ENCODE results near the gene KLHL20. TPM values are rescaled to one million over a fixed set of nuclear protein-coding genes. Genes with fewer than 3 reads are reported as not detected.

The KLHL20 gene
- total and polyA plus RNA-seq, 2 of the 13 experiments (the other 11 are each of a cell fraction or from before 2014, with no cell fraction given) = 7.4 to 14.3 TPM

GRCh38 chr1:173714759-173715537 is at the start of gene KLHL20 (continued):
- TF ChIP-seq ATM (IDR thresholded peaks at IDR 0.05; ENCODE audit: borderline replicate concordance) (no peak), IKZF1 (IDR thresholded peaks at IDR 0.05) (no peak), MYPOP (CRISPR knock-in tag; IDR thresholded peaks at IDR 0.05) (peak; percentile 96), PBX3 (CRISPR knock-in tag; IDR thresholded peaks at IDR 0.05; ENCODE audit: borderline replicate concordance) (no peak), ZEB1 (IDR thresholded peaks at IDR 0.05; ENCODE audit: insufficient replicate concordance, low read depth) (peak; percentile 97), STAT5B (CRISPR knock-in tag; IDR thresholded peaks at IDR 0.05) (no peak), ZKSCAN1 (IDR thresholded peaks at IDR 0.05; ENCODE audit: low read length) (no peak), NKX3-1 (CRISPR knock-in tag; IDR thresholded peaks at IDR 0.05) (no peak), ATF7 (IDR thresholded peaks at IDR 0.05) (no peak), ATF7 (CRISPR knock-in tag; IDR thresholded peaks at IDR 0.05) (no peak), ZNF629 (CRISPR knock-in tag; conservative IDR thresholded peaks at IDR 0.05) (no peak), SRSF1 (optimal IDR thresholded peaks at IDR 0.05; ENCODE audit: low read depth, low read length) (peak; percentile 55), KDM5B (CRISPR knock-in tag; IDR thresholded peaks at IDR 0.05; ENCODE audit: borderline replicate concordance) (peak; percentile 90; the same call in 1 of the 2 replicates), PAF1 (CRISPR knock-in tag; IDR thresholded peaks at IDR 0.05) (no peak), NCOR1 (IDR thresholded peaks at IDR 0.05; ENCODE audit: borderline replicate concordance, low read length) (no peak), ZNF33B (CRISPR knock-in tag; IDR thresholded peaks at IDR 0.05) (no peak; the same call in none of the 2 replicates), KLF16 (CRISPR knock-in tag; IDR thresholded peaks at IDR 0.05) (peak in 1 of 2 experiments; percentile 94; a peak in 2 of 4 replicates), CBX1 (IDR thresholded peaks at IDR 0.05; ENCODE audit: low read depth) (peak; percentile 93), KDM4B (CRISPR knock-in tag; IDR thresholded peaks at IDR 0.05) (0 out of 2 replicates have a peak, but pooled peaks have one; percentile 32), SAP130 (CRISPR knock-in tag; IDR thresholded peaks at IDR 0.05; ENCODE audit: low read depth) (peak; percentile 89), ZKSCAN8 (CRISPR knock-in tag; IDR thresholded peaks at IDR 0.05; ENCODE audit: borderline replicate concordance) (peak; percentile 27; the same call in 1 of the 2 replicates)
- TF ChIP-seq, protein P1, sequence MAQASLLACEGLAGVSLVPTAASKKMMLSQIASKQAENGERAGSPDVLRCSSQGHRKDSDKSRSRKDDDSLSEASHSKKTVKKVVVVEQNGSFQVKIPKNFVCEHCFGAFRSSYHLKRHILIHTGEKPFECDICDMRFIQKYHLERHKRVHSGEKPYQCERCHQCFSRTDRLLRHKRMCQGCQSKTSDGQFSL (CRISPR knock-in tag; IDR thresholded peaks at IDR 0.05) = no peak
- TF ChIP-seq, protein P2, sequence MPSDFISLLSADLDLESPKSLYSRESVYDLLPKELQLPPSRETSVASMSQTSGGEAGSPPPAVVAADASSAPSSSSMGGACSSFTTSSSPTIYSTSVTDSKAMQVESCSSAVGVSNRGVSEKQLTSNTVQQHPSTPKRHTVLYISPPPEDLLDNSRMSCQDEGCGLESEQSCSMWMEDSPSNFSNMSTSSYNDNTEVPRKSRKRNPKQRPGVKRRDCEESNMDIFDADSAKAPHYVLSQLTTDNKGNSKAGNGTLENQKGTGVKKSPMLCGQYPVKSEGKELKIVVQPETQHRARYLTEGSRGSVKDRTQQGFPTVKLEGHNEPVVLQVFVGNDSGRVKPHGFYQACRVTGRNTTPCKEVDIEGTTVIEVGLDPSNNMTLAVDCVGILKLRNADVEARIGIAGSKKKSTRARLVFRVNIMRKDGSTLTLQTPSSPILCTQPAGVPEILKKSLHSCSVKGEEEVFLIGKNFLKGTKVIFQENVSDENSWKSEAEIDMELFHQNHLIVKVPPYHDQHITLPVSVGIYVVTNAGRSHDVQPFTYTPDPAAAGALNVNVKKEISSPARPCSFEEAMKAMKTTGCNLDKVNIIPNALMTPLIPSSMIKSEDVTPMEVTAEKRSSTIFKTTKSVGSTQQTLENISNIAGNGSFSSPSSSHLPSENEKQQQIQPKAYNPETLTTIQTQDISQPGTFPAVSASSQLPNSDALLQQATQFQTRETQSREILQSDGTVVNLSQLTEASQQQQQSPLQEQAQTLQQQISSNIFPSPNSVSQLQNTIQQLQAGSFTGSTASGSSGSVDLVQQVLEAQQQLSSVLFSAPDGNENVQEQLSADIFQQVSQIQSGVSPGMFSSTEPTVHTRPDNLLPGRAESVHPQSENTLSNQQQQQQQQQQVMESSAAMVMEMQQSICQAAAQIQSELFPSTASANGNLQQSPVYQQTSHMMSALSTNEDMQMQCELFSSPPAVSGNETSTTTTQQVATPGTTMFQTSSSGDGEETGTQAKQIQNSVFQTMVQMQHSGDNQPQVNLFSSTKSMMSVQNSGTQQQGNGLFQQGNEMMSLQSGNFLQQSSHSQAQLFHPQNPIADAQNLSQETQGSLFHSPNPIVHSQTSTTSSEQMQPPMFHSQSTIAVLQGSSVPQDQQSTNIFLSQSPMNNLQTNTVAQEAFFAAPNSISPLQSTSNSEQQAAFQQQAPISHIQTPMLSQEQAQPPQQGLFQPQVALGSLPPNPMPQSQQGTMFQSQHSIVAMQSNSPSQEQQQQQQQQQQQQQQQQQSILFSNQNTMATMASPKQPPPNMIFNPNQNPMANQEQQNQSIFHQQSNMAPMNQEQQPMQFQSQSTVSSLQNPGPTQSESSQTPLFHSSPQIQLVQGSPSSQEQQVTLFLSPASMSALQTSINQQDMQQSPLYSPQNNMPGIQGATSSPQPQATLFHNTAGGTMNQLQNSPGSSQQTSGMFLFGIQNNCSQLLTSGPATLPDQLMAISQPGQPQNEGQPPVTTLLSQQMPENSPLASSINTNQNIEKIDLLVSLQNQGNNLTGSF (CRISPR knock-in tag; IDR thresholded peaks at IDR 0.05) = no peak

Measured in HepG2 (cell line).